SH-SY5Y (cell line): ENCODE data around the gene MAGEB10.

Experiments
- GATA2 ChIP-seq: IDR thresholded peaks from 2 replicates; pipeline ENCODE4 v1.6.1; 2011; ENCODE audit warnings: mild to moderate bottlenecking, low read depth, low read length
- GATA3 ChIP-seq: IDR thresholded peaks from 2 replicates; pipeline ENCODE4 v1.6.1; 2011; ENCODE audit warnings: low read depth, mild to moderate bottlenecking, low read length, moderate library complexity

DNA sequence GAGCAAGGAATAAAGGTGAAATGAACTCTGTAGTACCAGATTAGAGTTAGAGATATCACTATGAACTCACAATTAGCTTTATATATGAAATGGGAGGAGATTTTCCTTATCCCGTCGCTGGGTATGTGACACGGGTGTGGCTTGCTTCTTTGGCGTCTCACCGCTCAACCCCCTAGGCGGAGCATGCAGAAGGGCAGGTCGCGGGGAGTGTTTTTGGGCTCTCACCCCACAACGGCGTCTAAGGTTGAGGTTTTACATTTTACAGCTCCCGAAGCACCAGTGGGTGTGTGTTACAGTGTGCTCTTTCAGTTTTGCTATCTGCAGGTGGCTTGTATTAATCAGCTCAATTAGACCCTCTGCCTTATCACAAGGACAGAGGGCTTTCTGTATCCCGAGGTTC is 42.1 kb upstream of the MAGEB10 start:
- TF ChIP-seq GATA2: no peak
- TF ChIP-seq GATA3: no peak
